GM19025 (cell line): ENCODE data around the gene MDK.

Source experiments
- ATAC-seq: cut with Tn5 transposase; IDR thresholded peaks from one replicate; pipeline ENCODE4 v1.9.1; 2021; ENCODE audit warnings: mild to moderate bottlenecking, low read depth, moderate library complexity; ENCODE audit not compliant: unreplicated experiment

MDK gene, protein sequence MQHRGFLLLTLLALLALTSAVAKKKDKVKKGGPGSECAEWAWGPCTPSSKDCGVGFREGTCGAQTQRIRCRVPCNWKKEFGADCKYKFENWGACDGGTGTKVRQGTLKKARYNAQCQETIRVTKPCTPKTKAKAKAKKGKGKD

DNA sequence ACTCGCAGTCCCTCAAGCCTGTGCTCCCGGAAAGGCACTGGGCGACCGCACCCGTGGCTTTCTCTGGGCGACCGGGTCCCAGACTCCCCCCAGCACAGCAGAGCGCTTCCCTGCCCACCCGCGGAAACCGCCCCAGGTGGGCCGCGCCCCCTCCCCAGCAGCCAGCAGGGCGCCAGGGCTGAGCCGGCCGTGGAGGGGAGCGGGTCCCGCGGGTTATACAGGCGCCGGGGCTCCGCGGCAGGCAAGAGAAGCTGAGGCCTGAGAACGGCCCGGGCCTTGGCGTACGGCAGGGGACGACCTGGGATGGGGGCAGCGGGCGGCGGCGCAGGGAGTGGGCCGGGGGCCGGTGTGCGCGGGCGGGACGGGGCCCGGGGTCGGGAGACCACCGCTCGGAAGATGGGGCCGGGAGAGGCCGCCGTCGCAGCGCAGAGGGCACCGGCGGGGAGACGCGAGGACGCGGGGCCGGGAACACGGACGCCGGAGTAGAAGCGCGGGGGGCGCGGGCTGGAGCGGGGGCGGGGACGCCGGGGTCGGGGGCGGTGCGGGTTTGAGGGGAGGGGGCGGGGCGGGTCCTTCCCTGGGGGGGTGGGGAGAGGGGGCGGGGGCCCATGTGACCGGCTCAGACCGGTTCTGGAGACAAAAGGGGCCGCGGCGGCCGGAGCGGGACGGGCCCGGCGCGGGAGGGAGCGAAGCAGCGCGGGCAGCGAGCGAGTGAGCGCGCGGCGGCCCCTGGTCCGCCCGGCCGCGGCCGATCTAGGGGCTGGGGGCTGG, at the start of gene MDK:
MDK (plus strand) TSS at position 622 of the 771 bp plus-strand sequence. CDS start 389 bp downstream, outside the sequence.
- no peak for ATAC-seq

DNA sequence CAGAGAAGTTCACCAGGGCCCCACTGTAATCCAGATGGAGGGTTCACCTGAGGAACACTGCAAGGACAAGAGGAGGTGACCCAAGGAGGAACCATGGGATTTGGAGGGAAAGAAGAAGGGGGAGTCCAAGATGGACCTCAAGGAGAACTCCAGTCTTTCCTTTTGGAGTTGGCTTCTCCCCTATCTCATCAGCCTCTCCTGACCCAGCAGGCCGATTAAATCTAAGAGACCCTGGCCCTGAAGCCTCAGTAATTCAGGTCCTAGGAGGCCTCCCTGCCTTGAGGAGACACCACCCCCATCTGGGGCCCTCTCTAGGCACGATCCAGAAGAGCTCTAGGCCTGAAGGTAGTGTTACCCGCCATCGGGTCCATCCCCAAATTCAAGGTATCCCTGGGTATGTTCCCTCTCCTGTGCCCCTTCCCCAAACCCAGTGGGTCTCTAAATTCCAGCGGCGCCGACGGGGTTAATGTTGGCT, 49.3 kb upstream of the MDK start:
- no peak for ATAC-seq

DNA sequence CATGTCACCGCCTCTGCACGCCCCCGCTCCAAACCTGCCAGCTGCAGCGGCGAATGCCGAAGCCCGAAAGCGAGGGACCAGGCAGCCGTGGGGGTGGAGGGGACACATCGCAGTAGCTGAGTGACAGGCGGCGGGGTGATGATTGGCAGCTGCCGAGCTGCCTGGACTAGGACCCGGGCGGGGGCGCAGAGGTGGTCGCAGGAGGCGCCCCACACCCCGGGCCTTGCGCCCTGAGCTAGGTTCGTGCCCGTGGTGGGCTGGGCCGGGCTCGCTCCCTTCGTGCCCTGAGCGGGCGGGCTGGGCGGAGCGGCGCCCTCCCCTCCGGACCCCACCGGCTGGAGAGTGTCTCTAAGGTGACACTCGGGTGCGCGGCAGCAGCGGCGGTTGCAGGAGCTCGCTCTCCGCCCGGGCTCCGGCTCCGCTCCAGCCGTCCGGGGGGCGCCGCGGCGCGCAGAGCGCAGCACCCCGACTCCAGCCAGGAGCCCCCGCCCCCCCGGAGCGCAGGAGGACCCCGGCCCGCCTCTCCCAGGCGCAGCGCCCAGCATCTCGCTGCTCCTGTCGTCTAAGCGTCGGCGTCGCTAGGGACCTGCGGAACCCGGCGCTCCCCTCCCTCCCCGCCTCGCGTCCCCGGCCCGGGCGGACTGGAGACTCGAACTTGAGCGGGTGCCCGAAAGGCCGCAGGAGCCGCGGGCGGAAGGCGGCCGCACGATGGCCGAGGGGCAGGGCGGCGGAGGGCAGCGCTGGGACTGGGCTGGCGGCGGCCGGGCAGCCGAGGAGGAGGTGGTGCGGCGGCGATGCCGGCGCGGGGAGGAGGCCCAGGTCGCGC, 48.7 kb upstream of the MDK start:
- no peak for ATAC-seq

DNA sequence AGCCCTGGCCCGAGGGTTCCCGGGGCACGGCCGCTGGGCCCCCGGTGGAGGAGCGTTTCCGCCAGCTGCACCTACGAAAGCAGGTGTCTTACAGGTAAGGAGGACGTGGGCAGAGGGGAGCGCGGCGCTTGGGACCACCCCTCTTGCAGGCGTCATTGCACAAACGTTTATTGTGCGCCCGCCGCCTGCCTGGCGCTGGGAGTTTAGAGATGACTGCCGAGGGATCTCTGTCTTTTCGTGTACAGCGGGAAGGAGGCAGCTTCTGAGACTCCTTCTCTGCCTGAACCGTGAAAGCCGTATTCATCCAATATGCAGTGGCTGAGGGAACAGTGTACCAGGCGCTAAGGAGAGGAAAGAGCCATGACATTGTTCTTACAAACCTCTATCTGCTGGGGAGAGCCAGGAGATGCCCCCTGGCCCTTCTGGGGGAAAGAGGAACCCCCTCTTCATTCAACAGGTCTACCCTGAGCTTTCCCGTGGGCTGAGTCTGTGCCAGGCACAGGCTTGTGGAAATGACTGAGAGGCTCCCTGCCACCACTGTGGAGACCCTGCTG, 48.0 kb upstream of the MDK start:
- ATAC-seq = no peak

DNA sequence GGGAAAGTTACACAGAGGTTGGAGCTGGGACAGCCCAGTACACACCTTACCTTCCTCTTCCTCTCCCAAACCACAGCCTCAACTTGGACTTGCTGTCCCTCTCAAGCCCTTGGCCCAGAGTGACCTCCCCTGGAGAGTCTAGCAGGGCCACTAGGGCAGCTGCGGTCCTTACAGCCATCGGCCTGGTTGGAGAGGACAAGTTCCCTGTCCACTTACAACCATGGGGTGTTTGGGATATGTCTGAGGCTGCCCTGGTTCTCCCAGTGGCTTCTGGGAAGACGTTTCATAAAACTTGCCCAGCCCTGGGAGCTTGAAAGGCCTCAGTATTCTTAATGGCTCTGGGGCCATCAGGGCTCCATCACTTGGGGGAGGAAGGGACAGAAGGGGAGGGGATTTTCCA, 47.3 kb upstream of the MDK start:
- ATAC-seq = no peak

DNA sequence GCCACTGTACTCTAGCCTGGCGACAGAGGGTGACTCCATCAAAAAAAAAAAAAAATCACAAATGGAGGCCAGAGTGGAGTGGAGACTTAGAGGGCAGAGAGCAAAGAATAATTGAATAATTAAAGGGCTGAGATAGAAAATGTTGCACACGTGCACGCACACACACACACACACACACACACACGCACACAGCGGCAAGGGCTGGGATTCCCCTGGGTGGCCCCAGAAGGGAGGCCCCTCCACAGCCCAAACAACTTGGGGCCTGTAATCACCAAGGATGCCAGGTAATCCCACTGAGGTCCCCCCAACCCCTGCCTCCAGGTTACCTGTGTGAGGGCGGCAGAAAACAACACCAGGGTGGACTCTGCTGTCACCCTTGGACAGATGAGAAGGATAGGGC, 46.2 kb upstream of the MDK start:
- no peak for ATAC-seq

DNA sequence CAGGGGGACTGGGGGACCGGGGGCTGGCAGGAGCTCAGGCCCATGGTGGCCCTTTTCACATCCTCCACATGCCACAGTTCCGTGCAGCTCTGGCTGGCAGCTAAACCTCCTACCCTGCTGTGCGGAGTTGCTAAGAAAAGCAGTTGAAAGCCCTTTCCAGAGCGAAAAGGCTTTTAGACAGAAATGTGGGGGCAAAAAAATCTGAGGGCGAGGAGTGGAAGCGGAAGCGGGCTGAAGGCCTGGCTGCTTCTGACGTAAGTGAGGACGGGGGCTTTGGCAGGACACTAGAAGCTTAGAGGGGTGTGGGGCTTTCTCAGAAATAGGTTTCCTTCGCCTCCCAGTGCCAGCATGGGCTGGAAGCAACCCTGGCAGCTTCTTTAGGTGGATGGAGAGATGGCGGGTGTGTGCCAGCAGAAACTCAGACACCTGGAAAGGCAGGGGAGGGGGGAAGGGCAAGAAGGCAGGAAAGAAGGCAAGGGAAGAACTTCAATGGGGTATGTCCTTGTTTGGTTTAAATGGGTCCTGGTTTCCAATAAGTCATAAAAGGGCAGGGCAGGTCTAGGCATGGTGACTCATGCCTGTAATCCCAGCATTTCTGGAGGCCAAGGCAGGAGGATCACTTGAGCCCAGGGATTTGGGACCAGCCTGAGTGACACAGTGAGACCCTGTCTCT, 45.4 kb upstream of the MDK start:
- ATAC-seq = no peak

DNA sequence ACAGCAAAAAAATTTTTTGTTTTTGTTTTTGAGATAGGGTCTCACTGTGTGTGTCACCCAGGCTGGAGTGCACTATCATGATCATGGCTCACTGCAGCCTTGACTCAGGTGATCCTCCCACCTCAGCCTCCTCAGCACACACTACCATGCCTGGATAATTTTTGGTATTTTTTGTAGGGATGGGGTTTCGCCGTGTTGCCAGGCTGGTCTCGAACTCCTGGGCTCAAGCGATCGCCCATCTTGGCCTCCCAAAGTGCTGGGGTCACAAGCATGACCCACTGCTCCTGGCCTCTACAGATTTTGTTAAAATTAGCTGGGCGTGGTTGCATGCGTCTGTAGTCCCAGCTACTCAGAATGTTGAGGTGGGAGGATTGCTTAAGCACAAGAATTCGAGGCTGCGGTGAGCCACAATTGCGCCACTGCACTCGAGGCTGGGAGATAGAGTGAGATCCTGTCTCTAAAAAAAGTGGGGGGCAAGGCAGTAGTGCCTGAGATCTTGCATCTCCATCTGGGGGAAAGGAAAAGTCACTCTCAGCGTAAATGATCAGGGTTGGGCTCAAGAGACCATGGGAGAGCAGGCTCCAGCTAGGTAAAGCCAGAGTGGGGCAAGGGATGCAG, 44.8 kb upstream of the MDK start:
- no peak for ATAC-seq

DNA sequence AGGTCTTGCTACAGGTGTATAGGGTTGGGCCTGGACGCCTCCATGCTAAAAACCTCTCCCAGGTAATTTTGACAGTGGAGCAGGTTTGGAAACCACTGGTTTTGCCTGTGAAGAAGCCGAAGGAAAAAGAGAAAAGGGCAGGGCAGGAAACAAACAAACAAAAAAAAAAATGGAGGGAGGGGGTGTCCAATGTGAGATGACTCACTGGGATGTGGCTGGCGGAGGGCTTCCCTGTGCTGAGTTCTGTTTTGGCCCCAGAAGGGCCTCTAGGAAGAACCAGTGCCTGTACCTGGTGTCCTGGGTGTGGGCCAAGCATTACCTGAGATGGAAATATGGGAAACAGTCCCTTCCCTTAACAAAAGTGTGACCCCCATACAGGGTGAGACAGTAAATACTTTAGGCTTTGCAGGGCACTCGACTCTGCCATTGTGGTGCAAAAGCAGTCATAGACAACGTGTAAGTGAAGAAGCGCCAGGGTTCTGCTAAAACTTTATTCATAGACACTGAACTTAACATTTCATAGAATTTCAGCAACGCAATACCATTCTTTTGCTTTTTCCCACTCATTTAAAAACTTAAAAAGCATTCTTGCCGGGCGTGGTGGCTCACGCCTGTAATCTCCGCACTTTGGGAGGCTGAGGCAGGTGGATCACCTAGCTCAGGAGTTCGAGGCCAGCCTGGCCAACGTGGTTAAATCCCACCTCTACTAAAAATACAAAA, 43.7 kb upstream of the MDK start:
- ATAC-seq = no peak

DNA sequence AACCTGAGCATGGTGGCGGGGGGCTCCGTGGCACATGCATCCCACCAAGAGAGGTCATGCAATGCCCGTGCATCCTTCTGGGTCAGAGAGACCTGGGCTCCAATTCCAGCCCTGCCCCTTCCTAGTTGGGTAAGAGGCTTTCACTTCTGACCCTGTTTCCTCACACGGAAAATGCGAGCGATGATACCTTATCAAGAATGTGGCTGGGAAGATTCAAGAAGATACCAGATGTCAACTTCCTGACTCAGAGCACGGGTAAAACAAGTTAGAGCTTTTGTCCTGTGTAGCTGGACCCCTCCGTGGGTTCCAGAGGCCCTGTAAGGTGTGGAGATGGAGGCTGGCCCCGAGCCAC, 42.9 kb upstream of the MDK start:
- no peak for ATAC-seq

DNA sequence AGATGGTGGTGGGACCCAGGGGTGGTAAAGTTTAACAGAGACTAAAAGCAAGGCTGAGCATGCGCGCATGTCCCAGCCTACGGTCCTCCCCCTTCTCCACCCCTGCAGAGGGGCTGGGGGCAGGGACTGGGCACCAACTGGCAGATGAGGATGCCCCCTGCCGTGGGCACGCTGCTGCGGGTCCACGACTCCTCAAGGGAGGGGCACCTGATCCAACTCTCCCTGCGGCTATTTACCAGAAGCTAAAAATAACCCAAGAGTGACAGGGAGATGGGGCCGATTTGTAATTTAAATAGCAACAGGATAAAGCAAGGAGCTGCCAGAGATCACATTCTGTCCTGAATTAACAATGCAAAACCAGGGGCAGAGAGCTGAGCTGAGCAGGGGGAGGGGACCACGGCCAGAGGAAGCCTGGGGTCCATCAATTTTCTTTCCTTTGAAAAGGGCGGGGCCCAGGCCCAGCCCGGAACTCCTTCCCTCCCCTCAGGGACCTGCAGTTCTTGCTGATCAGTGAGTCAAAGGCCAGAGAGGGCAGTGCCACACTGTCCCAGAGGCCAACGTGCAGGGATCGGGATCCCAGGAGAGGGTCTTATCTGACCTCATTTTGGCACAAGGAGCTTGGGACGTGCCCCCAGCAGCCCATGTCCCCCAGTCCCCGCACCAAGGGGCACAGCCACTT, 42.3 kb upstream of the MDK start:
- no peak for ATAC-seq

DNA sequence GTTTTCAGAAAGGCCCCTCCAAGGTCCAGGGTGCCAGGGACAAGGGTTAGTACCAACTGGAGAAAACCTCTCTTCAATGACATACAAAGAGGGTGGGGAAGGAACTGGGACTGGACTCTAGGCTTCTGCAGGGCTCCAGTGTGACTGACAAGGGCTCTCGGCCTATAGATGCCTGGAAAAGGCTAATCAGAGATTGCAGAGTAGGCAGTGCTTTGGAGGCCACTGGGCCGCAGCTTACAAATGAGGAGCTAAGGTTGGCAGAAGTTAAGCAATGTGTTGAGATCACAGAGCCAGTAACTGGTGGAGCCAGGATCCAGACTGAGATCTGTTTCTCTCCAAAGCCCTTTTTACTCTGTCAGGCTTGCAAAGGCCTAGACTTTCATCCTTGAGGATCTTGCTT, 41.7 kb upstream of the MDK start:
- ATAC-seq = no peak

DNA sequence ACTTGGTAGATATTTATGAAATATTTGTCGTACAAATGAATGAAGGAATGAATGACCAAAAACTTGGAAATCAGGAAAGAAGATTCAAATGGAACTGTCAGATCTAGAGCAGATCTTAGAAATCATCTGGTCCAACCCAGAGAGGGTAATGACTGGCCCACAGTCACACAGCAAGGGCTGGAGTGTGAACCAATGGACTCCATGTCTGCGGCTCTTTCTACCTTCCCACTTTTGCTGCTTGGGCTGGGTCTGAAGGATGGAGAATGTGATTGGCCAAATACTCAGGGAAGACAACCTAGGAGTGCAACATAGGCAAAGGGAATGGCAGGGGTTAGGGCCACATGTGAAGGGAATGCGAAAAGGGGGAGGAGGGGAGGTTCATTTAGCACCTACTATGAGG, 40.0 kb upstream of the MDK start:
- ATAC-seq = no peak

DNA sequence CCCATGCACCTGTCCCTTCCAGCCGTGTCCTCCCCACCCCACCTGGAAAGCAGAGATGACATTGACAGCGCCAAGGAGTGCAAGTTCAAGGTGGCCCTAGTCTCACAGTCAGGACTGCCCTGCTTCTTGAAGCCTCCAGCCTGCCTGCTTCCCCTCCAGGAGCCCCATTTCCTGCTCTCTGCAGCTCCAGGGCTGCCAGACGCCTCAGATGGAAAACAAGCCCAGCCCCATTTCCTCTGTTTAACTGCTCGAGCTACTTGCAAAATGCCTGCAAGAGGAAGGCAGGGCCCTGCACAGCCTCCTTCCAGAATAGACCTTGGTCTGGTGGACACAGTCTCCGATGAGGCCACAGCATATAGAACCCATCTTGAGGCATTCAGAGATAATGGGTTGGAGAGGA, 39.2 kb upstream of the MDK start:
- ATAC-seq = no peak

DNA sequence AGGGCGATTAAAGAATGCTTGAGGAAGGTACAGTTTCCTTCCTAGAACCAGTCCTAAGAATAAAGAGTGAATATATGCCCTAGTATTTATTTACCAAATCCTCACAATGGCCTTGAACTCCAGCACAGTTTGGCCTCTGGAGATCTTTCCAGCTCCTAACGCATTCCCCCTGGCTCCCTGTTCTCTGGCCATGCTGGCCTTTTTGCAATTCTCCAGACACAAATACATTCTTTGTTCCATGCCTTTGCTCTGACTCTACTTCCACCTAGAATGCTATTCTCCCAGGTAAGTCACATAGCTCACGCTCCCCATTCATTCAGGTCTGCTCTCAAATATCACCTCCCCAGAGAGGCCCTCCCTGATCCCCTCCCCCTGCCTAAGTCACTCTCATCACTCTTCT, 37.9 kb upstream of the MDK start:
- no peak for ATAC-seq

DNA sequence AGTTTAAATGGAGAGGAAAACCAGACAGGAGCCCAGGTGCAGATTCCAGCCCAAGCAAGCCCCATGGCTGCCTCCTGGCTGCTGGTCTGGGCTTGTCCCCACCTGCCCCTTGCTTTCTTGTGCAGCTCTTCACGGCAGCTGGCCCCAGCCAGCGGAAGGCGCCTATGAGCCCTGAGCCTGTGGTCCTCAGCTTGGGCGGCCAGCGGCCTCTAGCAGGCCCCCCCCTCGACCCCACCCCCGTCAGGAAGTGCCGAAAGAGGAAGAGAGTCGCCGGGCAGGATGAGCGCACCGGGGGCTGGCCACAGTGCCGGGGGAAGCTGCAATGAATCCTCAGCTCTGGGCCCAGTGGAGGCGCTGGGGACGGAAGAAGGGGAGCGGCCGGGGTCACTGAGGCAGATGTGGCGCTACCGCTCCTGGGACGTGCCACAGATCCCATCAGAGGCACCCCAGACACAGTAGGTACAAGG, 36.3 kb upstream of the MDK start:
- no peak for ATAC-seq

DNA sequence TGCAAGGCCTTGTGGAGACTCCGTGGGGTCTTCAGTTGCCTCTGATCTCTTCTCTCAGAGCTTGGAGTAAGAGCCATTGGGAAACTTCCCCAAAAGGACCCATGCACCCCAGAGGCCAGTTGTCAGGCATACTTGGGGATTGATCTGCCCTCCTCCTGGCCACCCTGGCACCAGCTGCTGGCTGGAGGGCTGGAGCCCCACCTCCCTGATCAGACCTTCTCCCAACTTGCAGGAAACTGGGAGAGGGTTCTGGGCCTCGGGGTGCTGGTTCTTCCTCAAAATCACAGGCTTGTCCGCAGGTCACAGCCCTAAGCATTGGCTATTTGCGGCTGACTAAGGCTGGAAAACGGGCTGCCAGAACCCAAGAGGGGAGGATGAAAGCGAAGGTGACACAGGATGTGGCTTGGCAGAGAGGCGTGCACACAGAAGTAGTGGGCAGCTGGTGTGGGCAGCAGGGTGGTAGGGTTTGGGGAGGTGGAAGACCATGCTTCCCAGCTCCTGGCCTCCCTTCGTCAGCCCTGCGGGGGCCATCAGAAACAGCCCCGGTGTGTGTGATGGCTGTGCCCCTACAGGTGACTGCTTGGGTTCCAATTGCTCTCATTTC, 35.5 kb upstream of the MDK start:
- ATAC-seq = no peak

DNA sequence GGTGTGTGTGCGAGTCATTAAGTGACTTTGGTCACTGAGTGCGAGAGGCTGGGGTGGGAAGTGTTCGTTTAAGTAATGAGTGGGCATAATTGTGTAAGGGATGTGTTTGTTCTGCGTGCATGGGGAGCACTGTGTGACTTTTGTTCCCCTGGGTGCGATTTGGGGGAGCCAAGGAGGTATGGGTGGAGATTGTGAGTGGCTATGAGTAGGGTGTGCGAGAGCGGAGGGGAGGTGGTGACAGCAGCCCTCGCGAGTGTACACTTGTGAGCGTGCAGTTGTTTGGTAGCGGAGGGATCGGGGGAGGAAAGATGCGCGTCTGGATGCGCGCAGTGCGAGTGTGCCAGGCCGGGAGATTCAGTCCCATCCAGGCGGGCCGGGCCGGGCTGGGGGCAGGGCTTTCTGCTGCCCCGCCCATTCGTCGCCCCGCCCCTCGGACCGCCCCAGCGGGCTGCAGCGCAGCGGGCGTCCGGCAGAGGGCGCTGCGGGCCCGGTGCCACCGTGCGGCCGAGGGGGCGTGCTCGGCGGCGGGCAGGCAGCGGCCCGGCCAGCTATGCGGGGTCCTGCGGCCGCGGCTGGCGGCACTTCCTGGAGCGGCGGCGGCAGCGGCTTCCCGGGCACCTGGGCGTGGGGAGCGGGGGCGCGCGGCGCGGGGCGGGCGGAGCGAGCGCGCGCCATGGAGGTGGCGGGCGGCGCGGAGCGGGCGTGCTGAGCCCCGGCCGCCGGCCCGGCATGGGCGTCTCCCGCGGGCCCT, 34.4 kb upstream of the MDK start, which contains the start of gene DGKZ:
DGKZ (plus strand) TSS at position 578 of the 751 bp plus-strand sequence. CDS start 197 bp downstream, outside the sequence.
- peak; percentile 73 for ATAC-seq
